ENCODE results near the gene OPRL1.

- TF ChIP-seq POLR2AphosphoS5 (IDR thresholded peaks at IDR 0.05; ENCODE audit: low read depth, low read length) (no peak), REST (IDR thresholded peaks at IDR 0.05; ENCODE audit: insufficient read depth in 1 of 2, low read depth in 2 of 2, low read length in 2 of 2) (no peak), SIN3A (IDR thresholded peaks at IDR 0.05; ENCODE audit: borderline replicate concordance, insufficient read depth, low read length) (no peak), TAF1 (IDR thresholded peaks at IDR 0.05; ENCODE audit: borderline replicate concordance, insufficient read depth, low read length) (no peak)
Measured at GRCh38 chr20:64037199-64037497, 42.7 kb upstream of the OPRL1 start.
